ENCODE results near the gene ASB13.
A peak's percentile ranks its signal among the peaks of the same experiment; 100 is the strongest.

ASB13 gene

GRCh38 chr10:5631936-5632335 lies 34.5 kb downstream of the ASB13 start:
- ChIA-PET POLR2A (no interaction called here), CTCF (interaction anchor here (0.8 to 3.1 kb wide), 3 partner anchors 9 to 264 kb away, joined by 3 to 25 read pairs (median 8); no protein-coding TSS in a partner anchor)
- Histone ChIP-seq H3K27ac (ENCODE audit: extremely low read depth, low read depth, low read length) (no peak overlapping the region), H3K4me1 (ENCODE audit: control insufficient read depth, insufficient read depth, low read length) (no peaks in the 10 kb centered on the region), H3K9me3 (ENCODE audit: control insufficient read depth, insufficient read depth, low read depth, low read length) (no peaks in the 10 kb centered on the region), H3K36me3 (ENCODE audit: control insufficient read depth in 2 of 2, insufficient read depth in 1 of 2, low read length in 2 of 2) (no peaks in the 10 kb centered on the region), H3K4me3 (ENCODE audit: low read depth, low read length) (no peak overlapping the region)
- no peak for TF ChIP-seq ZNF146 (tag by site-specific recombination; IDR thresholded peaks at IDR 0.05)
- TF ChIP-seq HOXC10 (CRISPR knock-in tag; IDR thresholded peaks at IDR 0.05): no peak

- ChIA-PET POLR2A (interaction anchor here (0.8 to 2.0 kb wide), 2 partner anchors 54 to 184 kb away, joined by 4 to 5 read pairs; partner anchors contain the start of gene TASOR2), CTCF (interaction anchor here (0.6 to 3.4 kb wide), 30 partner anchors 8 to 815 kb away, joined by 3 to 44 read pairs (median 4); no protein-coding TSS in a partner anchor)
- Histone ChIP-seq H3K4me1 (ENCODE audit: control insufficient read depth, insufficient read depth, low read length) (no peaks in the 10 kb centered on the region), H3K27ac (ENCODE audit: extremely low read depth, low read depth, low read length) (no peak overlapping the region), H3K9me3 (ENCODE audit: control insufficient read depth, insufficient read depth, low read depth, low read length) (no peaks in the 10 kb centered on the region), H3K4me3 (ENCODE audit: low read depth, low read length) (no peak overlapping the region), H3K36me3 (ENCODE audit: control insufficient read depth in 2 of 2, insufficient read depth in 1 of 2, low read length in 2 of 2) (no peaks in the 10 kb centered on the region)
- 0 out of 2 replicates have a peak, but pooled peaks have one; percentile 23 for TF ChIP-seq ZNF561 (tag by site-specific recombination; IDR thresholded peaks at IDR 0.05; ENCODE audit: borderline replicate concordance)
- TF ChIP-seq ZNF585B (tag by site-specific recombination; IDR thresholded peaks at IDR 0.05): no peak
Observed at GRCh38 chr10:5630112-5630436, 36.3 kb downstream of the ASB13 start.

DNA sequence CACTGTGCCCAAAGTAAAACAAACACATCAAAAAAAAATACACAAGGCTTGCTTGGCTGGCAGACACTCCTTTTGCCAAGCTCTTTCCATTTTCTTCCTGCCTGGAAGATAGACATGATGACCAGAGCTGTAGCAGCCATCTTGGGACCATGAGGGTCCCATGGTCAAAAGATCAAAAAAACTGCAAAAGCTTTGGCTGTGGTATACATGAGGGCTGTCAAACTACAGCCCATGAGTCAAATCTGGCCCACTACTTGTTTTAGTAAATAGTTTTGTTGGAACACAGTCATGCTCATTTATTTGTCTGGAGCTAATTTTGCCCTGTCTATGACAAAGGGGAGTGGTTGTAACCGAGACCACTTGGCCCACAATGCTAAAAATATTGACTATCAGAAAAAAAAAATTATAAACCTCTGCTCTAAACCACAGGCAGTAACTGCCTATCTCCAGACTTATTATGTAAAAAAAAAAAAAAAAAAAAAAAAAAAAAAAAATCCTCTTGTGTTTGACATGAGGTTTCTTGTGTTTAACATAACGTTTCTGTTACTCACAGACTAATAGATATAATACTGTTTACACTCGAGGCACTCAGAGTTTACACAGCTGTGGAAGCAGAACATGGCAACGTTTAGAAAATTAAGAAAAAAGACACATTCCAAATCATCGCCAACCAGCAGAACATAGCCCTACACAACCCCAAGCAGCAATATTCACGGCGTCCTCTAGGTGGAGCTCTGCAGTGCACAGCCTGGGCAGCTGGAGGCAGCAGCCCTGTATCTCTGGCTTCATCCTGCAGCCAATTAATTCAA lies 36.9 kb downstream of the ASB13 start:
- Histone ChIP-seq H3K27ac (ENCODE audit: extremely low read depth, low read depth, low read length) (no peak overlapping the region), H3K9me3 (ENCODE audit: control insufficient read depth, insufficient read depth, low read depth, low read length) (no peaks in the 10 kb centered on the region), H3K4me1 (ENCODE audit: control insufficient read depth, insufficient read depth, low read length) (no peaks in the 10 kb centered on the region), H3K36me3 (ENCODE audit: control insufficient read depth in 2 of 2, insufficient read depth in 1 of 2, low read length in 2 of 2) (no peaks in the 10 kb centered on the region), H3K4me3 (ENCODE audit: low read depth, low read length) (no peak overlapping the region)
- POLR2A ChIA-PET: interaction anchor here (0.8 to 2.0 kb wide), 3 partner anchors 55 to 183 kb away, joined by 3 to 5 read pairs (median 4); partner anchors contain the start of gene TASOR2
- CTCF ChIA-PET: interaction anchor here (0.6 to 3.4 kb wide), 39 partner anchors 7 to 814 kb away, joined by 3 to 44 read pairs (median 3); no protein-coding TSS in a partner anchor
- TF ChIP-seq ZNF837 (tag by site-specific recombination; IDR thresholded peaks at IDR 0.05) (no peak), ZNF302 (tag by site-specific recombination; IDR thresholded peaks at IDR 0.05; ENCODE audit: low read depth) (no peak), ZSCAN30 (tag by site-specific recombination; IDR thresholded peaks at IDR 0.05) (peak; percentile 61; the same call in 1 of the 2 replicates), GLI2 (tag by site-specific recombination; IDR thresholded peaks at IDR 0.05; ENCODE audit: borderline replicate concordance, low read depth) (no peak), ZNF48 (tag by site-specific recombination; IDR thresholded peaks at IDR 0.05) (no peak), ZFP3 (tag by site-specific recombination; IDR thresholded peaks at IDR 0.05; ENCODE audit: low read depth) (no peak), ZNF585B (tag by site-specific recombination; IDR thresholded peaks at IDR 0.05) (no peak), ZNF654 (tag by site-specific recombination; IDR thresholded peaks at IDR 0.05; ENCODE audit: low read depth) (peak; percentile 35), REPIN1 (tag by site-specific recombination; IDR thresholded peaks at IDR 0.05; ENCODE audit: low read depth) (no peak), ZNF843 (tag by site-specific recombination; IDR thresholded peaks at IDR 0.05) (no peak), ZNF10 (tag by site-specific recombination; IDR thresholded peaks at IDR 0.05) (no peak), ZSCAN23 (tag by site-specific recombination; IDR thresholded peaks at IDR 0.05) (no peak), CTCF (tag by site-specific recombination; IDR thresholded peaks at IDR 0.05) (no peak), ZNF521 (tag by site-specific recombination; IDR thresholded peaks at IDR 0.05) (no peak), SETDB1 (IDR thresholded peaks at IDR 0.05; ENCODE audit: insufficient read length, low read length) (peak; percentile 62), ZNF549 (tag by site-specific recombination; IDR thresholded peaks at IDR 0.05) (no peak), KLF9 (tag by site-specific recombination; IDR thresholded peaks at IDR 0.05; ENCODE audit: low read depth) (no peak), ZNF248 (tag by site-specific recombination; IDR thresholded peaks at IDR 0.05) (no peak), ZNF600 (tag by site-specific recombination; IDR thresholded peaks at IDR 0.05) (peak; percentile 25; the same call in 1 of the 2 replicates), ZNF501 (tag by site-specific recombination; IDR thresholded peaks at IDR 0.05) (no peak)
- TF ChIP-seq, protein P1, sequence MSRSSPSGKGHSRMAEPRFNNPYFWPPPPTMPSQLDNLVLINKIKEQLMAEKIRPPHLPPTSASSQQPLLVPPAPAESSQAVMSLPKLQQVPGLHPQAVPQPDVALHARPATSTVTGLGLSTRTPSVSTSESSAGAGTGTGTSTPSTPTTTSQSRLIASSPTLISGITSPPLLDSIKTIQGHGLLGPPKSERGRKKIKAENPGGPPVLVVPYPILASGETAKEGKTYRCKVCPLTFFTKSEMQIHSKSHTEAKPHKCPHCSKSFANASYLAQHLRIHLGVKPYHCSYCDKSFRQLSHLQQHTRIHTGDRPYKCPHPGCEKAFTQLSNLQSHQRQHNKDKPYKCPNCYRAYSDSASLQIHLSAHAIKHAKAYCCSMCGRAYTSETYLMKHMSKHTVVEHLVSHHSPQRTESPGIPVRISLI (tag by site-specific recombination; IDR thresholded peaks at IDR 0.05): peak; percentile 99
- TF ChIP-seq, protein P2, sequence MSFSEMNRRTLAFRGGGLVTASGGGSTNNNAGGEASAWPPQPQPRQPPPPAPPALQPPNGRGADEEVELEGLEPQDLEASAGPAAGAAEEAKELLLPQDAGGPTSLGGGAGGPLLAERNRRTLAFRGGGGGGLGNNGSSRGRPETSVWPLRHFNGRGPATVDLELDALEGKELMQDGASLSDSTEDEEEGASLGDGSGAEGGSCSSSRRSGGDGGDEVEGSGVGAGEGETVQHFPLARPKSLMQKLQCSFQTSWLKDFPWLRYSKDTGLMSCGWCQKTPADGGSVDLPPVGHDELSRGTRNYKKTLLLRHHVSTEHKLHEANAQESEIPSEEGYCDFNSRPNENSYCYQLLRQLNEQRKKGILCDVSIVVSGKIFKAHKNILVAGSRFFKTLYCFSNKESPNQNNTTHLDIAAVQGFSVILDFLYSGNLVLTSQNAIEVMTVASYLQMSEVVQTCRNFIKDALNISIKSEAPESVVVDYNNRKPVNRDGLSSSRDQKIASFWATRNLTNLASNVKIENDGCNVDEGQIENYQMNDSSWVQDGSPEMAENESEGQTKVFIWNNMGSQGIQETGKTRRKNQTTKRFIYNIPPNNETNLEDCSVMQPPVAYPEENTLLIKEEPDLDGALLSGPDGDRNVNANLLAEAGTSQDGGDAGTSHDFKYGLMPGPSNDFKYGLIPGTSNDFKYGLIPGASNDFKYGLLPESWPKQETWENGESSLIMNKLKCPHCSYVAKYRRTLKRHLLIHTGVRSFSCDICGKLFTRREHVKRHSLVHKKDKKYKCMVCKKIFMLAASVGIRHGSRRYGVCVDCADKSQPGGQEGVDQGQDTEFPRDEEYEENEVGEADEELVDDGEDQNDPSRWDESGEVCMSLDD (tag by site-specific recombination; IDR thresholded peaks at IDR 0.05): no peak

All from HEK293 (cell line).